ENCODE measurements around the gene IL36RN. TPM values are rescaled to one million over a fixed set of nuclear protein-coding genes. Genes with fewer than 3 reads are reported as not detected.

IL36RN gene
- total RNA-seq, 1 experiment from 2014 or later = 0.12 TPM

DNA sequence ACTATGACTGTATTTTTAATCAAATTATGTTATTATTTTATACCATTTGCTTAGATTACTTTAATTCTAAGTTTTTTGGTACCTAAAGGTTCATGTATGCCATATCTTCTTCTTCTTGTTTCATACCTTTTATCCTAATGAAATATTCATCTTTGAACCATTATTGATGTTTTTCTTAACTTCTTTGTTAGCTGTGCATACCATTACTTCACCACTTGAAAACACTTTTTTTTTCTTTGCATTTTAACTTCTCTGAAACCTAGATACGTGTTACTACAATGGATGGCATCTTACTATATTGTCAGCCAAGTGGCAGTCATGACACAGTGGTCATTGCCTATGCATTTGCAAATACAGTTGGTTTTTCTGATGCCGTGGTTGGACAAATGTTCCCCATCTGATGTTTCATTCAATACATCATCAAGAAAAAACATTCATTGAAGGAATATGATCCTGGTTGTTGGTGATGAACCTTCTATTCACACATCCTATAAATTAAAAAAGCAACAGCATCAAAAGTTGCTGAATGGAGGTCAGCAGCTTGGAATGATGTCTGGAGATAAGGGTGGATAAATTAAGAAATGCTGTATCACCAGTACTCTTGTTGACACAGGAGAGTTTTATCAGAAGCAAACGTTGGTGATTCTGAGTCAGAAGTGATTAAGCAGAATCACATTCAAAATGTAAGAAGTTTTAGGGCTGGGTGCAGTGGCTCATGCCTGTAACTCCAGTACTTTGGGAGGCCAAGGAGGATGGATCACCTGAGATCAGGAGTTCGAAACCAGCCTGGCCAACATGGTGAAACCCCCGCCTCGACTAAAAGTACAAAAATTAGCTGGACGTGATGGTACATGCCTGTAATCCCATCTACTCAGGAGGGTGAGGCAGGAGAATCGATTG is 46.3 kb upstream of the IL36RN start:
- H3K36me3 Mint-ChIP-seq (ENCODE audit: insufficient read depth, unreplicated experiment) = peaks cover 4% of the 10 kb centered on the region
- H3K27ac Mint-ChIP-seq (ENCODE audit: unreplicated experiment) = peak overlapping the region; percentile 78
- no TSS peak for BruUV-seq (replicated peaks)
- no peaks in the 10 kb centered on the region for H3K9me3 Mint-ChIP-seq (ENCODE audit: low read depth, unreplicated experiment)
- peaks cover under 1% of the 10 kb centered on the region for H3K27me3 Mint-ChIP-seq (ENCODE audit: unreplicated experiment)
- peak; percentile 14 for DNase-seq
- CTCF ChIA-PET = no interaction called here
- H3K4me1 Mint-ChIP-seq (ENCODE audit: low read depth, unreplicated experiment) = peaks cover 6% of the 10 kb centered on the region
- TF ChIP-seq, protein P1, sequence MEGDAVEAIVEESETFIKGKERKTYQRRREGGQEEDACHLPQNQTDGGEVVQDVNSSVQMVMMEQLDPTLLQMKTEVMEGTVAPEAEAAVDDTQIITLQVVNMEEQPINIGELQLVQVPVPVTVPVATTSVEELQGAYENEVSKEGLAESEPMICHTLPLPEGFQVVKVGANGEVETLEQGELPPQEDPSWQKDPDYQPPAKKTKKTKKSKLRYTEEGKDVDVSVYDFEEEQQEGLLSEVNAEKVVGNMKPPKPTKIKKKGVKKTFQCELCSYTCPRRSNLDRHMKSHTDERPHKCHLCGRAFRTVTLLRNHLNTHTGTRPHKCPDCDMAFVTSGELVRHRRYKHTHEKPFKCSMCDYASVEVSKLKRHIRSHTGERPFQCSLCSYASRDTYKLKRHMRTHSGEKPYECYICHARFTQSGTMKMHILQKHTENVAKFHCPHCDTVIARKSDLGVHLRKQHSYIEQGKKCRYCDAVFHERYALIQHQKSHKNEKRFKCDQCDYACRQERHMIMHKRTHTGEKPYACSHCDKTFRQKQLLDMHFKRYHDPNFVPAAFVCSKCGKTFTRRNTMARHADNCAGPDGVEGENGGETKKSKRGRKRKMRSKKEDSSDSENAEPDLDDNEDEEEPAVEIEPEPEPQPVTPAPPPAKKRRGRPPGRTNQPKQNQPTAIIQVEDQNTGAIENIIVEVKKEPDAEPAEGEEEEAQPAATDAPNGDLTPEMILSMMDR (IDR thresholded peaks at IDR 0.05; ENCODE audit: unreplicated experiment) = no peak
- no peak overlapping the region for H3K4me3 Mint-ChIP-seq (ENCODE audit: low read depth, unreplicated experiment)
- intact Hi-C loops (cut with micrococcal nuclease; ENCODE audit: unreplicated experiment) = no loop called here

DNA sequence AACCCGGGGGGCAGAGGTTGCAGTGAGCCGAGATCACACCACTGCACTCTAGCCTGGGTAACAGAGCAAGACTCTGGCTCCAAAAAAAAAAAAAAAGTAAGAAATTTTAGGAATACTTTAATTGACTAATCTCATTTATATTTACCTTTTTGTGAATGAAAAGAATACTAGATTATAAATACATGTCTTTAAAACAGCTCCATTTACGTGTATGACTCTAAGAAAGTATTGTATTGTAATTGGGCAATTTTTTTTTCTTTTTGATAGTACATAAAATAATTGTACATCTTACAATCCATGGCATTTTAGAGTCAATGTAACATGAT is 45.7 kb upstream of the IL36RN start:
- TF ChIP-seq, protein P1 (IDR thresholded peaks at IDR 0.05; ENCODE audit: unreplicated experiment) = no peak
- Mint-ChIP-seq H3K27me3 (ENCODE audit: unreplicated experiment) (peaks cover 7% of the 10 kb centered on the region), H3K27ac (ENCODE audit: unreplicated experiment) (peak overlapping the region; percentile 78), H3K4me3 (ENCODE audit: low read depth, unreplicated experiment) (no peak overlapping the region), H3K4me1 (ENCODE audit: low read depth, unreplicated experiment) (peaks cover 6% of the 10 kb centered on the region), H3K36me3 (ENCODE audit: insufficient read depth, unreplicated experiment) (peaks cover 4% of the 10 kb centered on the region), H3K9me3 (ENCODE audit: low read depth, unreplicated experiment) (peaks cover under 1% of the 10 kb centered on the region)
- intact Hi-C loops (cut with micrococcal nuclease; ENCODE audit: unreplicated experiment) = no loop called here
- no peak for DNase-seq
- CTCF ChIA-PET = no interaction called here
- no TSS peak for BruUV-seq (replicated peaks)

DNA sequence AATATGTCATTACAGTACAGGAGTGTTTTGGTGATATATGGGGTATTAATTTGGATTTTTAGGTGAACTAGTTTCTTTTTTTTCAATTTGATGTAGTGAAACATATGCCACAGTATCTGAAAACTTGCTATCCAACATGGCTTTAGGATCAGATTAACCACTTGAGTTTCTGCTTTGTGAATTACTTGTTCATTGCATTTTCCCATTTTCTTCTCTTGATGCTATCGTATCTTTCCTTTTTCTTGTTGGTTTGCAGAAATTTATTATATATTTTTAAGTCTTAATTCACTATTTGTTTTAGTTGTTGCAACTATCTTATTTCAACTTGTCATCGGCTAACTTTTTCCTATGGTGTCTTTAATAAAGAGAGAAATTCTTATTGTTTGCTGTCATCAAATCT is 44.9 kb upstream of the IL36RN start:
- peaks cover 4% of the 10 kb centered on the region for H3K36me3 Mint-ChIP-seq (ENCODE audit: insufficient read depth, unreplicated experiment)
- peaks cover 14% of the 10 kb centered on the region for H3K27me3 Mint-ChIP-seq (ENCODE audit: unreplicated experiment)
- no peak overlapping the region for H3K4me3 Mint-ChIP-seq (ENCODE audit: low read depth, unreplicated experiment)
- H3K27ac Mint-ChIP-seq (ENCODE audit: unreplicated experiment) = no peak overlapping the region
- CTCF ChIA-PET = no interaction called here
- TF ChIP-seq, protein P1 (IDR thresholded peaks at IDR 0.05; ENCODE audit: unreplicated experiment) = no peak
- DNase-seq = no peak
- intact Hi-C loops (cut with micrococcal nuclease; ENCODE audit: unreplicated experiment) = no loop called here
- H3K9me3 Mint-ChIP-seq (ENCODE audit: low read depth, unreplicated experiment) = peaks cover 7% of the 10 kb centered on the region
- peaks cover 6% of the 10 kb centered on the region for H3K4me1 Mint-ChIP-seq (ENCODE audit: low read depth, unreplicated experiment)
- BruUV-seq (replicated peaks) = no TSS peak

DNA sequence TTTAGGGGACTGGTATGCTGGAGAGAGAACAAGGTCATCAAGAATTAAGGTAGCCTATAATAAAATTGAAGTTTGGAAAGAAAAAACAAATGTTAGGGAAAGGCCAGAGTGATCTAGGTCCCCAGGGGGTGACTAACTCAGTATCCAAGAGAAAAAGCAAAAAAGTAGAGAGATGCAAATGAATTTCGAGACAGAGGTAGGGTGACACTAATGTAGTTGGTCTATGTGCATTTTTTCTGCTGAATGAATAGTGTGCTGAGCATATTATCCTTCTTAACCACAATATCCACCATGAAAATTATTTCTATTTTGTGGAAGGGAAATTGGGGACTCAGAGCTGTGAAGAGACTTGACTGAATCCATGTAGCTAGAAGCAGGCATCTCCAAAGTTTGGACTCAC is 44.0 kb upstream of the IL36RN start:
- Mint-ChIP-seq H3K4me3 (ENCODE audit: low read depth, unreplicated experiment) (no peak overlapping the region), H3K4me1 (ENCODE audit: low read depth, unreplicated experiment) (peaks cover 6% of the 10 kb centered on the region), H3K27me3 (ENCODE audit: unreplicated experiment) (peaks cover 17% of the 10 kb centered on the region), H3K27ac (ENCODE audit: unreplicated experiment) (no peak overlapping the region), H3K9me3 (ENCODE audit: low read depth, unreplicated experiment) (peaks cover 12% of the 10 kb centered on the region), H3K36me3 (ENCODE audit: insufficient read depth, unreplicated experiment) (peaks cover 4% of the 10 kb centered on the region)
- intact Hi-C loops (cut with micrococcal nuclease; ENCODE audit: unreplicated experiment) = no loop called here
- TF ChIP-seq, protein P1 (IDR thresholded peaks at IDR 0.05; ENCODE audit: unreplicated experiment) = no peak
- no TSS peak for BruUV-seq (replicated peaks)
- CTCF ChIA-PET = no interaction called here
- DNase-seq = no peak

Data from Calu3 (cell line).